ENCODE data around the gene CST9. TPM values are rescaled to one million over a fixed set of nuclear protein-coding genes. Genes with fewer than 3 reads are reported as not detected.

Gene CST9
- polyA plus RNA-seq (2012; ENCODE audit: insufficient read depth, insufficient read length, low read depth) = not detected

GRCh38 chr20:23605867-23606651, at the start of gene CST9:
Gene CST9 (minus strand): TSS chr20:23605917. CDS start chr20:23605864, 53 bp downstream.
- H3K27me3 ChIP-seq = no peaks in the 10 kb centered on the region
- H3K9me3 ChIP-seq = no peaks in the 10 kb centered on the region
- H3K4me3 ChIP-seq (ENCODE audit: low read depth, low read length) = no peak within 1 kb of the TSS
- no peaks in the 10 kb centered on the region for H3K4me1 ChIP-seq
- H3K36me3 ChIP-seq = no peaks in the 10 kb centered on the region
- TF ChIP-seq CTCF (IDR thresholded peaks at IDR 0.05; ENCODE audit: low read depth, low read length) = no peak
- DNase-seq = no peak

- TF ChIP-seq CTCF (IDR thresholded peaks at IDR 0.05; ENCODE audit: low read depth, low read length) = no peak
- Histone ChIP-seq H3K4me1 (no peaks in the 10 kb centered on the region), H3K4me3 (ENCODE audit: low read depth, low read length) (no peak overlapping the region), H3K36me3 (no peaks in the 10 kb centered on the region), H3K27me3 (peaks cover 3% of the 10 kb centered on the region; the same call in 1 of the 2 replicates), H3K9me3 (no peaks in the 10 kb centered on the region)
- no peak for DNase-seq
Measured at GRCh38 chr20:23654717-23655116, 49.0 kb upstream of the CST9 start.

GRCh38 chr20:23654000-23654399, 48.3 kb upstream of the CST9 start:
- no peak for DNase-seq
- Histone ChIP-seq H3K4me3 (ENCODE audit: low read depth, low read length) (no peak overlapping the region), H3K27me3 (peaks cover 3% of the 10 kb centered on the region; the same call in 1 of the 2 replicates), H3K36me3 (no peaks in the 10 kb centered on the region), H3K4me1 (no peaks in the 10 kb centered on the region), H3K9me3 (no peaks in the 10 kb centered on the region)
- TF ChIP-seq CTCF (IDR thresholded peaks at IDR 0.05; ENCODE audit: low read depth, low read length) = no peak

GRCh38 chr20:23653400-23653938, 47.8 kb upstream of the CST9 start:
- Histone ChIP-seq H3K4me1 (no peaks in the 10 kb centered on the region), H3K4me3 (ENCODE audit: low read depth, low read length) (no peak overlapping the region), H3K36me3 (no peaks in the 10 kb centered on the region), H3K27me3 (peaks cover 3% of the 10 kb centered on the region; the same call in 1 of the 2 replicates), H3K9me3 (no peaks in the 10 kb centered on the region)
- DNase-seq = no peak
- no peak for TF ChIP-seq CTCF (IDR thresholded peaks at IDR 0.05; ENCODE audit: low read depth, low read length)

- Histone ChIP-seq H3K27me3 (peaks cover 3% of the 10 kb centered on the region; the same call in 1 of the 2 replicates), H3K36me3 (no peaks in the 10 kb centered on the region), H3K4me3 (ENCODE audit: low read depth, low read length) (no peak overlapping the region), H3K9me3 (no peaks in the 10 kb centered on the region), H3K4me1 (no peaks in the 10 kb centered on the region)
- no peak for TF ChIP-seq CTCF (IDR thresholded peaks at IDR 0.05; ENCODE audit: low read depth, low read length)
- no peak for DNase-seq
Measured at GRCh38 chr20:23652926-23653325, 47.2 kb upstream of the CST9 start.

- DNase-seq = no peak
- no peak overlapping the region for H3K4me3 ChIP-seq (ENCODE audit: low read depth, low read length)
- no peaks in the 10 kb centered on the region for H3K36me3 ChIP-seq
- no peaks in the 10 kb centered on the region for H3K9me3 ChIP-seq
- TF ChIP-seq CTCF (IDR thresholded peaks at IDR 0.05; ENCODE audit: low read depth, low read length) = no peak
- H3K4me1 ChIP-seq = no peaks in the 10 kb centered on the region
- H3K27me3 ChIP-seq = peaks cover 3% of the 10 kb centered on the region; the same call in 1 of the 2 replicates
Measured at GRCh38 chr20:23652371-23652770, 46.7 kb upstream of the CST9 start.

All from BE2C (cell line).